GM15510 (cell line): ENCODE data around the gene RIF1.

ENCODE experiments used
- POLR2A ChIP-seq: IDR thresholded peaks from 3 replicates; pipeline ENCODE4 v1.6.1; 2011; ENCODE audit warnings: borderline replicate concordance; ENCODE audit not compliant: insufficient read length; ENCODE audit errors: extremely low read depth

The RIF1 gene, protein sequence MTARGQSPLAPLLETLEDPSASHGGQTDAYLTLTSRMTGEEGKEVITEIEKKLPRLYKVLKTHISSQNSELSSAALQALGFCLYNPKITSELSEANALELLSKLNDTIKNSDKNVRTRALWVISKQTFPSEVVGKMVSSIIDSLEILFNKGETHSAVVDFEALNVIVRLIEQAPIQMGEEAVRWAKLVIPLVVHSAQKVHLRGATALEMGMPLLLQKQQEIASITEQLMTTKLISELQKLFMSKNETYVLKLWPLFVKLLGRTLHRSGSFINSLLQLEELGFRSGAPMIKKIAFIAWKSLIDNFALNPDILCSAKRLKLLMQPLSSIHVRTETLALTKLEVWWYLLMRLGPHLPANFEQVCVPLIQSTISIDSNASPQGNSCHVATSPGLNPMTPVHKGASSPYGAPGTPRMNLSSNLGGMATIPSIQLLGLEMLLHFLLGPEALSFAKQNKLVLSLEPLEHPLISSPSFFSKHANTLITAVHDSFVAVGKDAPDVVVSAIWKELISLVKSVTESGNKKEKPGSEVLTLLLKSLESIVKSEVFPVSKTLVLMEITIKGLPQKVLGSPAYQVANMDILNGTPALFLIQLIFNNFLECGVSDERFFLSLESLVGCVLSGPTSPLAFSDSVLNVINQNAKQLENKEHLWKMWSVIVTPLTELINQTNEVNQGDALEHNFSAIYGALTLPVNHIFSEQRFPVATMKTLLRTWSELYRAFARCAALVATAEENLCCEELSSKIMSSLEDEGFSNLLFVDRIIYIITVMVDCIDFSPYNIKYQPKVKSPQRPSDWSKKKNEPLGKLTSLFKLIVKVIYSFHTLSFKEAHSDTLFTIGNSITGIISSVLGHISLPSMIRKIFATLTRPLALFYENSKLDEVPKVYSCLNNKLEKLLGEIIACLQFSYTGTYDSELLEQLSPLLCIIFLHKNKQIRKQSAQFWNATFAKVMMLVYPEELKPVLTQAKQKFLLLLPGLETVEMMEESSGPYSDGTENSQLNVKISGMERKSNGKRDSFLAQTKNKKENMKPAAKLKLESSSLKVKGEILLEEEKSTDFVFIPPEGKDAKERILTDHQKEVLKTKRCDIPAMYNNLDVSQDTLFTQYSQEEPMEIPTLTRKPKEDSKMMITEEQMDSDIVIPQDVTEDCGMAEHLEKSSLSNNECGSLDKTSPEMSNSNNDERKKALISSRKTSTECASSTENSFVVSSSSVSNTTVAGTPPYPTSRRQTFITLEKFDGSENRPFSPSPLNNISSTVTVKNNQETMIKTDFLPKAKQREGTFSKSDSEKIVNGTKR (N-terminal part only)

GRCh38 chr2:151409601-151410484 is at the start of gene RIF1:
TSS of gene RIF1 (plus strand) at chr2:151409902. CDS start at chr2:151410424, 522 bp downstream.
- peak; percentile 68 for TF ChIP-seq POLR2A

DNA sequence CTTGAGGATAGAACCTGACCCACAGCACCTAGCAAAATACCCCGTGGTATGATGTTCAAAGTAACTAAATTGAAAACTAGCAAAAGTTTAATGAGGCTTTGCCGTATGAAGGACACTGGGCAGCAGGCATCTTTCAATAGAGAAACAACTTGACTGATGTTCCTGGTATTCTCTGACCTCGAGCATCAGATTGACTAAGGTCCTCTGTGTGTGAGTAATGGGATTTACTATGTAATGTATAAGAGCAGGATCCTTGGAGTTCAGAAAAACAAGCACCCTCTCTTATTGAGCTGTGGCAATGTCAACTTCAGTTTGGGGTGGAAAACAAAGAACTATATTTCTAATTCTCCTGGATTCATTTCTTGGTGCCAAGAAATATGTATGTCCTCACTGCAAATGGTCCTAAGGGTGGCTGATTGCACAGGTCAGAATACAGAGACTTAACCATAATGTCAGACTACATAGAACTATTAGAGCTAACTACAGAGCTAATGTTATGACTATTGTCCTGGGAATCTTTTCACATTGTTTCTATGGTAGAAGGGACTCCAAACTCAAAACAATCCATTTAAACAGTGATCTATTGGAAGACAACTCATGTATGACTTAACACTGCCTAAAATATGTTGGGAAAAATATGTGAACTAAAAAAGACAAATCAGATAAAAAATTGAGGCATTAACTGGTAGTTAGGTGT is 47.9 kb upstream of the RIF1 start:
- no peak for TF ChIP-seq POLR2A

- TF ChIP-seq POLR2A: no peak
These were observed 46.0 kb upstream of the RIF1 start for GRCh38 chr2:151363709-151364108.

DNA sequence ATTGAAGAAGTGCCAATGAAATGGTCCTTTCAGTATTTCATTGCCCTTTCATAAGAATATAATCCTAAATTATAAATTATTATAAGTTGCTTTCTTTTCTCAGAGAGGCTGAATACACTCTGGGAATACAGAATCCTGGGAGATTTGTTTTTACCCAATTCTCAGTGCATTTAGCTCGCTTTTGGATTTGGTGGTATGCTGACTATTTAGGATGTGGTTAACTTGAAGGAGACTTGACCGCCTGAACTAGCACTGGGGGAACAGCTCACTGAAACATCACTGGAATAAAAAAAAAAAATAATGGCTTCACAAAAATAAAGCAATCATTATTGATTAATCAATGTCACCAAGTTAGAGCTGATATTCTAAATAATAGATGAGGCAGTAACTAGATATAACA is 42.1 kb upstream of the RIF1 start:
- TF ChIP-seq POLR2A: no peak

GRCh38 chr2:151374436-151374835 is 35.3 kb upstream of the RIF1 start:
- no peak for TF ChIP-seq POLR2A

GRCh38 chr2:151379169-151379568 is 30.5 kb upstream of the RIF1 start:
- TF ChIP-seq POLR2A: no peak

DNA sequence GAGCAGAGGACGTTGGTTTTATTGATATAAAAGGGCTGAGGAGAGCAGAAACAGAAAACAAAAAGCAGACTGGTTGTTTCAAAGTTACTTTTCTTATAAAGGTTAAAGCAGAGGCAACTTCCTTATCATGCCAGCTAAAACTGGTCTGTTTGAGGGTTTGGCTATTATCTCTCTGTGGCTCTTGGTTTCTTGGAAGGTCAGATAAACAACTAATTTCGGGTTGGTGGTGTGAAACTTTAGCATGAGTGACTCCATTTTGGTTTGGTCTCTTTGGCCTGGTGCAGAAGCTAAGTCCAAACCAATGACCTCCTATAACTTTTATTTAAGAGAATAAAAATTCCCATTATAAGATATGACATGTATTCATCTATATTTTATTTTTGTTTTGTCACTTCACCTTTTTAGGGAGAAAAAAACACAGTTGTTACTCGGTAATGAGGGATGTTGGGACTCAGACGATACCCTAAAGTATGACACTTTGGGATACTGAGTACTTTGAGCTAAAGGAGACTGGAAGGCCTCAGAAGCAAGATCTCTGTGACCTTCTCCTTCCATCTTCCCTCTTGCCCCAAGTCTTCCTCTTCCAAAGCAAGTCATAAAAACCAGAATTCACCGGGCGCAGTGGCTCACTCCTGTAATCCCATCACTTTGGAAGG is 29.0 kb upstream of the RIF1 start:
- no peak for TF ChIP-seq POLR2A

DNA sequence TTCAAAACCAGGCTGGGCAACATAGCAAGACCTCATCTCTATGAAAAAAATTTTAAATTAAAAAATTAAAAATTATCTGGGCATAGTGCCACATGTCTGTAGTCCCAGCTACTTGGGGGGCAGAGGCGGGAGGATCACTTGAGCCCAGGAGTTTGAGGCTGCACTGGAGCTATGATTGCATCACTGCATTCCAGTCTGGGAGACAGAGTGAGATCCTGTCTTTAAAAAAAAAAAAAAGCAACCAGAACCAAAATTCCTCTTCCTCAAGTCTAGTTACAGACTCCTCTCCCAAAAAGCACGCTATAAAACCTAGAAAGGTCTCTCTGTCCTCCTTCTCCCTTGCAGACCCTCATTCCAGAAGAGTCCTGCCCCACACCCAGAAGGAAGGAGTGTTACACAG is 28.4 kb upstream of the RIF1 start:
- TF ChIP-seq POLR2A: no peak

DNA sequence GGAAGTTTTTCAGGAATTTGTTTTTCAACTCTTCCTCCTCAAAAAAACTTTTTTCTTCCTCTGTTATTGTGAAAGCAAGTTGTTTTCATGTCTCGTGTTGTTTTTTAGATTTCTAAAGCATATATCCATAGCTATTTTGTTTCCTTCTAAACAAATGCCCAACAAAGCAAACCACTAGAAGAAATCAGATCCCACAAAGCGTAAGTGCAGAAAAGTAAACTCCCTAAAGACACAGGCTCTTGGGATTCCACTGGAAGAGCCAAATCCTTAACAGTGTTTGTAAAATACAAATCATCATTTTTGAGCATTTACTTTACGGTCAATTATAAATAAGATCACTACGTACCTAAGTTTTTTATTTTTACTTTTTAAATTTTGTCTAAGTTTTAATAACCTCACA is 21.7 kb upstream of the RIF1 start:
- TF ChIP-seq POLR2A: no peak

DNA sequence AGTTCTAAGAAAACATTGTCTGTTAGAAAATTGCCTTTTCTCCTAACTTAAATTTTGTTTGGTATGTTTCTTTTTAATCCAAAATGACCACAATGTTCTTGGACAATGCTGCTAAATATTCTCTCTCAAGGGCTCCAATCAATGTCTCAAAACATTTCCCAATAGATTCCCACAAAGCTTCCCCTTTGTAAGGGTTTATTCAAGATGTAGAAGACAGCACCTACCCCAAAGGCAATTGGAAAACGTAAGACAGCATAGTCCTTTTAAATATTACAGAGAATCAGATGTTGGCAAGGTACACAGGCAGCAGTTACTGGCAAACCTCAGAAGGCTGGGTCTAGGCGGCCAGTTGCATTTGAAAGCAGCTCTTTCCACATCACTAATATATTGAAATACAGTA is 18.3 kb upstream of the RIF1 start:
- TF ChIP-seq POLR2A: no peak

- no peak for TF ChIP-seq POLR2A
These were observed 15.2 kb upstream of the RIF1 start for GRCh38 chr2:151394509-151394908.

GRCh38 chr2:151395509-151396374 is 14.0 kb upstream of the RIF1 start:
- TF ChIP-seq POLR2A: no peak

- TF ChIP-seq POLR2A: no peak
These were observed 9.7 kb upstream of the RIF1 start for GRCh38 chr2:151399981-151400380.

- TF ChIP-seq POLR2A: no peak
These were observed 8.6 kb upstream of the RIF1 start for GRCh38 chr2:151401149-151401548.
